GM19025 (cell line): ENCODE data around the gene DSG4.

Experiments used
- ATAC-seq: cut with Tn5 transposase; IDR thresholded peaks from one replicate; pipeline ENCODE4 v1.9.1; 2021; ENCODE audit warnings: mild to moderate bottlenecking, low read depth, moderate library complexity; ENCODE audit not compliant: unreplicated experiment

Gene DSG4

DNA sequence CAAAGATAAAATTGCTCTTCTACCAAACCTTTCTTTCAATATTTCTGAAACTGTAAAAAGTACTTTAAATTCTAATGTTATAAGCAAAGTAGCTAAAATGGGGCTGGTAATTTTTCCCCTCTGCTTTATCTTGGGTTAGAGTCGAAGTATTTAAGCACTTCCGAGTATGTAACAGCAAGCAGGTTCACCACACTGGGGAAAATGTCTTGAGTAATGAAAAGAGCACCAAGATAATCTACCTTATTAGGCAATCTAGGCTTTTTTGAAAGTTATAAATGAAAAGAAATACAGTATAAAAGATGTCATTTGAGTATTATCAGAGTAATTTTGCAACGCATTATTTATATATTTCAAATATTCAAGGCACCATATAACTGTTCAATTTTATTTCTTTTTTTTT is 70.3 kb downstream of the DSG4 start:
- no peak for ATAC-seq

DNA sequence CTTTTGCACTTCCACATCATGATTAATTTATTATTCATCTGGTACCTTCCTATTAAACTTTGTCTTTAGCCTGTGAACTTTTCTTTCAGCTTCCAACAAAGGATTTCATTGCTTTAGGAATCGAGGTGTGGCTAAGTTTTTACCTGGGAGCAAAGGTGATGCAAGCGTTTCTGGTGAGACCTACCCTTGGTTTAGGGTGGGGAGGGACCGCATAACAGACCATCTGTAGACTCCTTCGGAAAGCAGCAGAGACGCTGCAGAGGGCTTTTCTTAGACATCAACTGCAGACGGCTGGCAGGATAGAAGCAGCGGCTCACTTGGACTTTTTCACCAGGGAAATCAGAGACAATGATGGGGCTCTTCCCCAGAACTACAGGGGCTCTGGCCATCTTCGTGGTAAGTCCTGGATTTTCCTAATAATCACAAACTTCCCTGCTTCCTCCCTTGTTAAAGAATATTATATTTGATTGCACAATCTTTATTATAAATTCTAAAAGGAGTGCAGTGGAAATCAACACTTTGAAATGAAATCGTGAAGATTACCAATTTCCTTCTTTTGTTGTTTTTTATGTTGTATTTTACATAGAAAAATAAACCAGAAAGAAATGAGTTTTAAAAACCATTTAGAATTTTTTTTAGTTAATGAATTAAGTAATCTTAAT is 71.1 kb downstream of the DSG4 start, which contains the start of gene DSG3:
DSG3 (plus strand) TSS at position 212 of the 662 bp plus-strand sequence; CDS start at position 349, 137 bp downstream.
- ATAC-seq = no peak

DNA sequence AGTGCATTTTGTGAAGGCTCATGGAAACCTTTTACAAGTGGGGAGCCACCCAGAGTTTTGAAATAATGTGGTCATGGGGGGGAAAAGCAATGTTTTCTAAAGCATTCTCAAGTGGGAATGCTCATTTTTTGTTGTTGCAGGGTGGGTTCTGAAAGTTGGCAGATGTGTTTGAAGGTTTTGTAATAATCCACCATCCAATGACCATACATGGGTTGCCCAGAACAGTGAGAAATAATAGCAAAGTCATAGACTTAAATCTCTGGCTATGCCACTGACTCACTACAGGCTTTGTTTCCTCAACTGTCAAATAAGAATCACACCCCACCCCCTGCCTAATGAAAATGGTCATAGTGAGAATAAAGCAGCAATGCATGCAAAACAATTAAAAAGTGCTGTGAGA is 73.8 kb downstream of the DSG4 start:
- no peak for ATAC-seq

DNA sequence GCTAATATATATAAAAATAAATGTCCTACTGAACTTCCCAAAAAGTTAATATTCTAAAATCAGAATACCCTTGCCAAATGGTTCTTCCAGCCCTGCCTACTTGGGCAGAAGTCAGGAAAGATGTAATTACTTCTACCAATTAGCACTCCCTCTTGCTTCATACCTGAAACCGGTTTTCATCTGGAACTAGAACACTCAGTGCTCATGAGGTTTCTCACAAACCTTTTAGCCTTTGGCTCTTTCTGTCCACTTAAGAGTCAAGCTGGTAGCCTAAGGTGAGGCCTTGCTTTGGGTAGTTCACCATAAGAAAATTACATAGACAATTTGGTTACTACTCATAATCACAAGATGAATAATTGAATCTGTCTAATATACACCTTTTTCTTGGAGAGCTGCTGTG is 75.0 kb downstream of the DSG4 start:
- ATAC-seq = no peak

DNA sequence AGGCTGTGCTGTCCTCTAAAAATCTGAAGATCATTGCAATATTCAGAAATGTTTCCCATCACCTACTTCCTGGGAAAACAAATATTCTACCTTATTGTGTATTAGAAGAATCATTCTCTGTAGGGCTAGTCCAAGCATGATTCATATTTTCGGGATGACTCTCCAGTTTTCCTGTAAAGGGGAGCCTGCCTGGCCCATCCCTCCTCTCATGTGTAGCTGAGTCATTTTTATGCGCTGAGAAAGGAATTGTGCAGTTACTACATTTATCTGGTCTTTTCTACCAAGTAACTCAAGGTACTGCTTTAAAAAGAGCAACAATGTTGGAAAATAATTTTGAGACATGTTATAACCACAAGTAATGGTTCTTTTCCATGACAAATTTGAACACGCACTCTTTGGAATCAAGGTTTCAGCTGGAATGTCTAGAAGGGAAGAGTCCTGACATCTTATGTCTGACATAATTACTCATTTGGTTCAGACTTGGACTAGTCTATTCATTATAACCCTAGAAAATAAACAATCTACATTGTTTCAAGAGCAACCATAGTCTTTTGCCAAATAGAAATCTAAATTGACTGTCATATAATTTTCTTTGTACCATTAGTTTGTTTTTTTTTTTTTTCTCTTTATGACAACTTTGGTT is 77.6 kb downstream of the DSG4 start:
- no peak for ATAC-seq
